Stimulated activated CD4-positive, alpha-beta T cell treated with anti-CD3 and anti-CD28 coated beads, Interleukin-4, amount 100 ng/mL, for 1 hour (primary cell): Measurements from ENCODE around the gene SCRG1.

Source experiments
- DNase-seq: peaks from one replicate; pipeline ENCODE4 v3.0.0-alpha.2; 2020

Gene SCRG1

DNA sequence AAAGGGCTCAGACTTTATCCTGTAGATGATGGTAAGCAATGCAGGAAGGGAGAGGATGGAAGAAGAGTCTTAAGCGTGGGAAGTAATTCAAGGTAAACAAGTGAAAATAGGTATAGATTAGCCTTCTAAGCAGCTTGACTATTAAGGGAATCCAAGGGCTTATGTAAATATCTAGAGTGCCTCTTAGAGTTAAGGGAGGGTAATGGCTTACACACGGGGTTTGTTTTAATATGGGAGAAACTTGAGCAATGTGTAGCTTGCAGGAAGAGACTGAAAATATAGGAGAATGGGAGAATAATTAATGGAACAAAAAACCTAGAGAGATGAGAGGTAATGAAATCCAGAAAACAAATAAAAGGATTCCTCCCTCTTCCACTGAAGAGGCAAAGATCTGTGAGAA lies 41.0 kb downstream of the SCRG1 start:
- DNase-seq = no peak

DNA sequence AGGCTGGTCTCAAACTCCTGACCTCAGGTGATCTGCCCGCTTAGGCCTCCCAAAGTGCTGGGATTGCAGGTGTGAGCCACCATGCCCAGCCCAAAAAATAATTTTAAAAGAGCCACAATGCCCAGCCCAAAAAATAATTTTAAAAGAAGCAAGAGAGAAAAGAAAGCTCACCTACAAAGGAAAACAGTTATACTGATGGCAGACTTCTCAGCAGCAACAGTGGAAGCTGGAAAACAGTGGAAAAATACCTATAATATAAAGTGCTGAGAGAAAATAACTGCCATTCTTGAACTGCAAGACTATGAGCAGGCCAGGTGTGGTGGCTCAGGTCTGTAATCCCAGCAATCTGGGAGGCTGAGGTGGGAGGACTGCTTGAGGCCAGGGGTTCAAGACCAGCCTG lies 51.4 kb downstream of the SCRG1 start:
- no peak for DNase-seq

DNA sequence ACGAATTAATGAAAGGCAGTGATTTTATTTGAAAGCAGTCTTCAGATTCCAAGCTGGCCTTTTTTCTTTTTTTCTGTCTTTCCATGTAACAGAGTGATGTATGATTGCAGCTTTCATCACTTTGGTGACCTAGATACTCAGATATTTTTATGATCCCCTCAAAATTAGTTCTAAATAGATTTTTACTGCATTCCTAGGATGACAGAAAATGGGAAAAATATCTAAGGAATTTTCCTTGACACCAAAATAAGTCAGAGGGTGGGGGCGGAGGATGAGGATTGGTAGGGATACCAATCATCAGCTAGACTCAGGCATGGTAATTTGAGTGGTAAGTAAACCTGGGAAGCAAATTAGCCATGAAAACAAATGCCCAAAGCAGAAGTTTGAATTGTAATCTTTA lies 52.8 kb downstream of the SCRG1 start:
- no peak for DNase-seq

DNA sequence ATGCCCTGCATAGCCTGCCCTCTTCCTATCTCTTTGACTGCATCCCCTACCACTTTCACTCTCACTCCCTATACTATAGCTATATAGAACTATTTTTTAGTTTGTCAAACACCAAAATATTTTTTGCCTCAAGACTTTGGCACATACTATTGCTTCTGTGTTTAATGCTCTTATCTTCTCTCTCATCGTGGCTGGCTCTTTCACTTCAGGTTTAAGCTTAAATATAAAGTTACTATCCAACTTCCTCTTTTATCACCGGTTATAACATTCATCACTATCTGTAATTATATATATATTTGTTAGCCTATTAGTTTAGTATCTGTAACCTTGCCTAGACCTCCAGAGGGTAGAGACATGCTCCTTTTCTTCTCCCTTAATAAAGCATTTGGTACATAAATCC lies 53.3 kb downstream of the SCRG1 start:
- DNase-seq = no peak

DNA sequence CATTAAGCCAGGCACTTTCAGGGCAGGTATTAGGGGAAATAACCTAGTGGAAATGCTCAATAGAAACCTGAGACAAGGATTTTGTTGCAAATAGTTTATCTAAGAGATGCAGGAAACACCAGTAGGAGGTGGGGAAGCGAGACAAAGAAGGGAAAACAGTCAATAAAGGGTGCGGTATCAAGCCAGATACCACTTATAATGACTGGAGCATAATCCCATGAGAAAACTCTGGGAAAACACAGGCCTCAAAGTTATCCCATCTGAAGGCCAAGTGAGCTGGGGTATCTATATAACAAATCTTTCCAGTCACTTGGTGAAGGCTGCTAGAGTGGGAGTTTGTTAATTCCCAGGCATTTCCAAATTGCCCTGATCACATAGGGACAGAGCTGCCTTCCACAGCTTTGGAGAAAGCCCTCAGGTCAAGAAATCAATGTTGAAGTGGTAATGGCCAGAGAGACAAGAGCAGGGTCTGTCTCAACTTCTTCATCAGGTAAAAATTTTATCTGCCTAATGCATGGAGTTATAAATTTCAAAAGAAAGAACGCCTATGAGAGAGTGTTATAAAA lies 55.0 kb downstream of the SCRG1 start:
- no peak for DNase-seq

DNA sequence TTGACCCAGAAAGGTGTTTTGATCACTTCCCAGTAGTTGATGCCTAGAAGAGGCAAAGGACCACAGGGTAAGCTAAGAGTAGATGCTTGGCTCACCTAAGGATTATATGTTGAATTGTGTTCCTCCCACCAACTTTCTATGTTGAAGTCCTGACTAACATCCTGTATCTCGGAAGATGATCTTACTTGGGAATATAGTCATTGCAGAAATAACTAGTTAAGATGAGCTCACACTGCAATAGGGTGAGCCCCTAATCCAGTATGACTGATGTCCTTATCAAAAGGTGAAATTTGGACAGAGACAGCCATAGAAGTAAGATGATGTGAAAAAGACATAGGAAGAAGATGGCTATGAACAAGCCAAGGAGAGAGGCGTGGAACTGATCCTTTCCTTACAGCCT lies 61.5 kb downstream of the SCRG1 start:
- DNase-seq = no peak

DNA sequence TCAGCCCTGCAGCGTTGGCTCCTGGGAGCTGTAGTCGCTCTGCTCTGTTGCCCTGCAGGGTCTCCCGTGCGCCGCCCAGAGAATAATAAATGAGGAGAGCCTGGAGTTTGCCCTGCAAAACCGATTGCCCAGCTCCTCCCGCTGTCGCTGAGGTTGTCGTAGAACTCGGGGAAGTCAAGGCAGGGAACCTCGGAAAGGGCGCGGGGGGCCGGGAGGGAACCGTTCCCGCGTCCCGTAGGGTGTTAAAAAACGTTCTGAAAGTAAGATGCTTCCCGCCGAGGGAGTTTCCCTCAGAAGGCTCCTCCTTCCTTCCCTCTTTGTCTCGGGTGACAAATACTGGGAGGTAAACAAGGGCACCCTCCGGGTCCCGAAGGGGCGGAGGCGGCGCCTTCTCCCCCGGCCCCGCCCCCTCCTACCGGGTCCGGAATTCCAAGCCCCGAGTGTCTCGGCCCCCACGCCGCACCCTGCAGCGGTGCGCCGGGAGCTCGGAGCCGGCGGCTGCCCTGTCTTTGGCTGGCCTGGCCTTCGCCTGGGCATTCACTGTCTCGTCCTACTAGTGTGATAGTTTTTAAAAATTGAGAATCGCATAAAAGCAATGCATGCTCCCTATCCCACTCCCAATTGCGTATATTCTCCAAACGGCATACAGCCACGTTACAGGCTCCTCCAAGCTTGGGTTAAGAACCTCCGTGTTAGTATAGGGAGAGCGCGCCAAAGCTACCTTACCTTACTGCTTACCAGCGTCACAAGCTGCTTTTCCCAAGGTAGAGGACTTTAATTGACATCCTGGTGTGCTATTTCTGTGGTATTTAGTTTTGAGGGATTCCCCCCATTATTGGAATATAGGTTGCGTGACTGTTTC lies 63.8 kb downstream of the SCRG1 start:
- DNase-seq = peak; percentile 9
